HG03354 (cell line): ENCODE results near the gene MAP3K12.

ENCODE experiments used
- ATAC-seq: cut with Tn5 transposase; IDR thresholded peaks from one replicate; pipeline ENCODE4 v1.9.1; 2021; ENCODE audit warnings: mild to moderate bottlenecking; ENCODE audit not compliant: unreplicated experiment, poor library complexity, severe bottlenecking

The MAP3K12 gene

GRCh38 chr12:53478865-53479264 lies 20.4 kb downstream of the MAP3K12 start:
- ATAC-seq = no peak

GRCh38 chr12:53476769-53477209 lies 22.5 kb downstream of the MAP3K12 start:
- ATAC-seq = no peak

GRCh38 chr12:53474819-53475218 lies 24.4 kb downstream of the MAP3K12 start:
- no peak for ATAC-seq

DNA sequence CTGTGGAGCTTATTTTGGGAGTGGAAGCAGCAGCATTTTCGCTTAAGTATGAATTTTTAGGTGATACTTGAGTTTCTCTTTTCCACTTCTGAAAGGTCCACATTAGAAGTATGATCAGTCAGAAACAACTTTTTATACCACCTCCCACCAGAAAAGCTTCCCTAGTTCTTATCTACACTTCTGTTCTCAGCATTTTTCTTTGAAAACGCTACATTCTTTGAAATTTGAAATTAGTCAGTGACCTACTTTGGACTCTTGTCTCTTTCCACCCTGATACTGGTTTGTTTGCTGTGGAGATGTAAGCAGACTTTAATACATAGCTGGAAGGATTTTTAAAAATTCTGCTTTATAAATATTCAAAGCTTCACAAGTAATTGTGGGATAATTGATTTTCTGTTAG lies 25.2 kb downstream of the MAP3K12 start:
- ATAC-seq = no peak

DNA sequence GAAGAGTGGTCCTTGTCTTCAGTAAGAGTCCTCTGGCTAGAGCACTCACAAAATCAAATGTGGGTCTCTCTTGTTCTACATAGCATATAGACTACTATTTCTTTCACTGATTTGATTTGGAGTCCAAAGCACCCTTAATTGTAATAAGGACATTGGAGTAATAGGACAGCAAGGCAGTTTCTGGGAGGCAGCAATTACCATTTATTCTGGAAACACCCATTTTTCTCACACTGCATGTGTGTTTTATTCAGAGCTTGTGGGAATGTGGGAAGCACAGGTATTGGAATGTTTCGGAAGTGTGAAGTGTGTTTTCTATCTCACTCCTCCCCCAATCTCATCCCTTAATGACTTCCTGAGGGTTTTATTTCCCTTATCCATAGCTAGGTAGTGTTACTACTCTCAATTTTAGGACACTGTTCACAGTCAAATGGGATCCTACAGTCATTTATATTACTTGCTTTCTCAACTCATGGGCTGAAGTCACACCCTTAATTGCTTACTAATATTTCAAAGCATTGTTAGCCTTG lies 27.1 kb downstream of the MAP3K12 start:
- no peak for ATAC-seq

DNA sequence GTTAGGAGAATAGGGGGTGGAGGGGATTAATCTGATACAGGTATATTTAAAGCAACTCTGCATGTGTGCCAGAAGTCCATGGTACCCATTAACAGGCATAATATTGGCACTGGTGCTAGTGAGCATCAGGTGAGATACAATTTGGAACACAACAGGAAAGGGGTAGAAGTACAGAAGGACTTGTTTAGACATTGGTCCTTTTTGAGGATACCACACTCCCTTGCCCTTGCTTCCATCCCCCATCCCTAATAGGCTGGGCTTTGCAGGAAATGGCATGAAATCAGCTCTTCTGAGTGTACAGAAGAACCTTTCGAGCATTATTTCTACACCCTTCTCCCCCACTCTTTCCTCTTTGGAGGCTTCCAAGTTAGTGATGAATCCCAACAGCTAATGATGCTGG lies 31.0 kb downstream of the MAP3K12 start:
- no peak for ATAC-seq

DNA sequence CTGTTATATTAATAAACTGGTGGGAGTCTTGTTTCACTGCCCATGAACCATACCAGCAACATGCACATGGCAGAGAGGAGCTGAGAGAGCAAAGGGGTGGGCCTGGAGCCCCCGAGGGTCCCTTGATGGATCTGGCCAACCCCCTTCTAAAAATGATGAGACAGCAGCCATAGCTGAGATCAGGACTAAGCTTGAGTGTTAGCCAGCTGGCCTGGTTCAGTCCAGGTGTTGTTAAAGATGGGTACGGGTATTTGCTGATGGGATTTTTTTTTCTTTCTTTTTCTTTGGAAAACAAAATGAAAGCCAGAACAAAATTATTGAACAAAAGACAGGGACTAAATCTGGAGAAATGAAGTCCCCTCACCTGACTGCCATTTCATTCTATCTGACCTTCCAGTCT lies 31.4 kb downstream of the MAP3K12 start:
- no peak for ATAC-seq

DNA sequence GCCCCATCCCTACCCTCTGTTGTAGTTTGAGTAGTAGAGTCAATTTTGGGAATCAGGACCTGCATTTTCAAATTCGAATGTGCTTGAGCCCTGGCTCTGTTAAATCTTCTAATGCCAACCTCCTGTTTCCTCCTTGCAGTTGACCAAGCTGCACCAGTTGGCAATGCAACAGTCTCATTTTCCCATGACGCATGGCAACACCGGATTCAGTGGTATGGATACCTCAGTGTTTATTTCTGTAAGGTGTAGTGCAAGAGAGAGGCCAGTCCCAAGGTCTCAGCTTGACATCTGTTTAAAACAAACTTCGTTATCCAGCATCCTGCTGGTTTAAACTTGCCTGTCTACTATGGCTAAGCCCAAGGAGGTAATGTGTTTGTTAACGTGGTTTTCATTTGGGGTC lies 32.2 kb downstream of the MAP3K12 start:
- no peak for ATAC-seq

DNA sequence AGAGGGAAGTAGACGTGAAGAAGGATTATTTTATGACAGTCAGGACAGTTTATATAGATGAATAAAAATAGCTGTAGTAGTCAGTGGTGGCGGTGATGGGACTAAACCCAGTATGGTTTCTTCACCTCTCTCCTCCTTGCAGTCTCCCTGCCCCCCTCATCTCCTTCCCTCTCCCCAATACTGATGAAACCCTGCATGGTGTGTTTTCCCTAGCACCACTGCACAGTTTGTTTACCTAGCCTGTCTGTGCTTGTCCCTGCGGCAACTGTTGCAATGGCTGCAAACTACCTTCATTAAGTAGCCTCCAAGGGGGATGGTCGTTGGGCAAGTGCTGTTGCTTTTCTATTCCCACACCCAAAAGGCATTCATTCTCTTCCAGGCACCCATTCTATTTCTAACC lies 32.6 kb downstream of the MAP3K12 start:
- no peak for ATAC-seq

GRCh38 chr12:53465679-53466078 lies 33.6 kb downstream of the MAP3K12 start:
- no peak for ATAC-seq

DNA sequence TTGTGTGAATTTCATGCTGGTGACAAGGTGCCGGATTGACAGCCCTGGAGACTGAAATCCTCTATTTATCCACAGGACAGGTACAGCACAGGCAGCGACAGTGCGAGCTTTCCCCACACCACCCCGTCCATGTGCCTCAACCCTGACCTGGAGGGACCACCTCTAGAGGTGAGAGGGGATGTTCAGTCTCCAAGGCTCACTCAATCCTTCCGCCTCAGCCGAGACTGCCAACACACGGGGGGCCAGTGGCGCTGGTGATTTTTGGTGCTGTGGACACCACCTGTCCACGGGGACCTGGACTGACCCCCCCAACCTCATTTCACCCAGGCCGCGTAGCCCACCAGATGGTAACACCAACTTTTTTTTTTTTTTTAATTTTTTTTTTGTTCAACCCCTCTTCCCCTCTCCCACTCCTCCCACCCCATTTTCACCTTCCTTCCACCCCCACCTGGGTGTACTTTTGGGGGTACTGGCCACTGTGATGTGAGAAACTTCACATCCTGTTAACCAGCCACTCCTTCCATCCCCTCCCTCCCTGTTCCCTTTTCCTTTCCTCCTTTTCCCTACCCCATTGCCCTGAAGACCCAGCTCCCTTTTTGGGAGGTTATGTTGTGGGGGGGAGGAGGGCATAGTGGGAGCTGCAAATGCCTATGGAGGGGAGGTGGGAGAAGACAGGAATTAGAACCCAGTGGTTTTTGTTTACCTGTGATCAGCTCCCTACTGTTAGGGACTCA lies 34.4 kb downstream of the MAP3K12 start:
- ATAC-seq = no peak

DNA sequence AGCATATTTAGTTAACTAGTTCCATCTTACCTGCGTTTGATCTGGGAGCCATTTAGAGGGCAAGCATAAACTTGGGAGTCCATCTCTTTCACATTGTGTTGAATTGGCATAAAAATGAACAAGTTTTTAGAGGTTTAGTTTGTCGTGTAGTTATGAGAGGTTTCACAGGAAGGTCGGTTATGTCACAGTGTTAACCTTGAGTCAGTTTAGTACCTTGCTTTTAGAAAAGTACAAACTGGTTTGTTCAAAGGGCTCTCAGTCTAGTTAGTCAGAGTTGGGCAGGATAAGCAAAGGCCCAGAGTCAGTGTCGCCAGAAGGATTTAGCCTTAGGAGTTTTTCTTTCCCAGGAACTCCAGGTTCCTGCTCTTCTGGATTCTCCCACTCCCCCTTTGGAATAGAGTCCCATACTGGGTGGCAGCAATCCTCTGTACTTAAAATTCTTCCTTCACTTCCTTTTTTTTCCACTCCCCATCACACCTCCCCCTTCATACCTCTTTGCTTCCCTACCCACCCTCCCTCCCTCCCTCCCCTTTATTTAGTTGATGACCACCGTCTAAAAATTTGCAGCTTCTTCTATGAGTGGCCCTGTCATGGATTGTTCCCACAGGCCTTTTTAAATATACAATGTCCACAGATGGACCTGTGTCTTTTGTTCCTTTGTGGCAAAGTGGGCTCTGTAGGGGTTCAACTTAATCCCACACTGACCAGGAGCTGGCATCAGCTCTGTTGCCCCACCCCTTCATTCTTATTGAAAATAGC lies 35.3 kb downstream of the MAP3K12 start:
- no peak for ATAC-seq

DNA sequence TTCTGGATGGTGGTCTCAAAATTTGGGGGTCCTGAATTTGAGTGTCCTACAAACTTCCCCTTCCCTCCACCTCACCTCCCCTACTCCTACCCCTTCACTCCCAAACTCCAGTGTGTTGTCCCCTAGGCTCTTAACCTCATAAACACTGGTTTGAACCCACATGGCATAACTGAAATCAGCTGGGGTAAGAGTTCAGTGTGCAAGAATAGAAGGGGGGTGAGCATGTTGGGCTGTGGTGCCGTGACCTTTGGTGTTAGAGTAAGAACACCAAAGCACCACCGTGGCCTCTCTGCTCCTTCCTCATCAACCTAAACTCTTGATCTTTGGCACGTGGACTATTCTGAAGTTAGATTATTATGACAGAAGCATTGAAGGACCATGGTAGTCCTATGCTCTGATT lies 36.3 kb downstream of the MAP3K12 start:
- no peak for ATAC-seq

DNA sequence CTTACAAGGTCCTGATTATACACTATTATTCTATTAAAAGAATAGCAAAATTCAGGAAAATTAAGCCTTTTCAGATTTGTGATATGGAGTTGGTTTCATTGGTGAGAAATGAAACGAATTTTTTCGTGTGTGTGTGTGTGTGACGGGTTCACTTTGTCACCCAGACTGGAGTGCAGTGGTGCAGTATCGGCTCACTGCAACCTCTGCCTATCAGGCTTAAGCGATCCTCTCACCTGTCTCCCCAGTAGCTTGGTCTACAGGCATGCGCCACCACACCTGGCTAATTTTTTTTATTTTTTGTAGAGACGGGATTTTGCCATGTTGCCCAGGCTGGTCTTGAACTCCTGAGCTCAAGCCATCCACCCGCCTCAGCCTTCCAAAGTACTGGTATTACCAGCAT lies 37.7 kb downstream of the MAP3K12 start:
- no peak for ATAC-seq

- ATAC-seq = no peak
Measured at GRCh38 chr12:53461059-53461458, 38.2 kb downstream of the MAP3K12 start.

- no peak for ATAC-seq
Measured at GRCh38 chr12:53459097-53459496, 40.2 kb downstream of the MAP3K12 start.

DNA sequence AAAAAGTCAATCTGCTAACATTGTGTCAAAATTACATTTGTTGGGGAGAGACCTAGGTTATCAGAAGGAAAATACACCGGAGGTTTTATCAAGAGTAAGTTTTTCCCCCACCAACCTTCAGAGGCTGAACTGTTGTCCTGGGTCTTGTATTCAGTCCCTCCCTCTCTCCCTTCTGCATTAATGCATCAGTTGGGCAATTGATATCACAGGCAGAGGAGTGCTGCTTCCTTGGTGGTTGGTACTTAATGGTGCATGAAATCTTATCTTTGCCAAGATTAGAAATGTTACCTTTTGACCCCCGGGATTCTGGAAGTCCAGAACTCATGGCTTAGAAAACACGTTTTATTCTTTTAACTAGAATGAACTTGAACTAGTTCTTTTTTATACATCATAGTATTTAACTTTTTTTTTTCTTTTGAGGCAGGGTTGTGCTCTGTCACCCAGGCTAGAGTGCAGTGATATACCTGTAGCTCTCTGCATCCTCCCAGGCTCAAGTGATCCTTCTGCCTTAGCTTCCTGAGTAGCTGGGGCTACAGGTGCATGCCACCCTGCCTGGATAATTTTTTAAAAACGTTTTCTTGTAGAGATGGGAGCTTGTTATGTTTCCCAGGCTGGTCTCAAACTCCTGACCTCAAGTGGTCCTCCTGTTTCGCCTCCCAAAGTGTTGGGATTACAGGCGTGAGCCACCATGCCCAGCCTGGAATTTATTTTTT lies 42.4 kb downstream of the MAP3K12 start:
- ATAC-seq = no peak

- no peak for ATAC-seq
Measured at GRCh38 chr12:53454707-53455106, 44.6 kb downstream of the MAP3K12 start.

- no peak for ATAC-seq
Measured at GRCh38 chr12:53453953-53454640, 45.2 kb downstream of the MAP3K12 start.
